NCI-H2081 (cell line): ENCODE results near the gene ARHGAP19.
A peak's percentile ranks its signal among the peaks of the same experiment; 100 is the strongest.

Source experiments
- DNase-seq, 2 experiments: peaks; one replicate each; lab custom pipeline; 2025; lab: John Stamatoyannopoulos, UW

The ARHGAP19 gene

DNA sequence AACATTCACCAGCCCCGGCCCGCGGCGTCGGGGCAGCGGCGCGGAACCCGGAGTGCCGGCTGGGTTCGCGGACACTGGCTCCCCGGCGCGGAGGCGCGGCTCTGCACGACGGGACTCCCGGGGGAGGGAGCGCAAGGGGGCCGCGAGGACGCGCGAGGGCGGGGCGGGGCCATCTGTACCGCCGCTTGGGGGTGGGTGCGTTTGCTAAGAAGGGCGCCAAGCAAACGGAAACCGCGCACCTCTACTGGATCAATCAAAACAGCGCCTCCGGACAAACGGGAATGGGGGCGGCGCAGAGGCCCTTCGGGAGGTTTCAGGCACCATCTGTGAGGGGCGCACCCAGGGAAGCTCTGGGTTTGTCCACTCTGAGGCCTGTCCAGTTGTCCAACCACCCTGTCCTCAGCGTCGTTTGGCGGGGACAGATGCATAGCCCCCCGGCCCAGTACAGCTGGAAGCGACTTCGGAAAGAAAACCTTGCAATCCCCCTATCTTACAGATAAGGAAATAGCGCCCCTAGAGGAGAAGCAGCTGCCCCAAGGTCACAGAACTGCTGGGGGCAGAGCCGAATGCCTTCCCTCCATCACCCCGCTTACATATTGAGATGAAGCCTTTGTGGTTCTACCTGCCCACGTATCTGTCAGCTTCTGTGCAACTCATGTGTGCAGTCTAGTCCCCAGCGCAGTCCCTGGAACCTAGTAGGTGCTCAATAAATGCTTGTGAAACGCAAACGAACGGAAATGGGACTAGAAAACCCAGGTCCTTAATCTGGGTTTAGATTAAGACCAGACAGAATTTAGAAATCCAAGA, 96.0 kb downstream of the ARHGAP19 start:
- peak; percentile 44 to 57 for DNase-seq

DNA sequence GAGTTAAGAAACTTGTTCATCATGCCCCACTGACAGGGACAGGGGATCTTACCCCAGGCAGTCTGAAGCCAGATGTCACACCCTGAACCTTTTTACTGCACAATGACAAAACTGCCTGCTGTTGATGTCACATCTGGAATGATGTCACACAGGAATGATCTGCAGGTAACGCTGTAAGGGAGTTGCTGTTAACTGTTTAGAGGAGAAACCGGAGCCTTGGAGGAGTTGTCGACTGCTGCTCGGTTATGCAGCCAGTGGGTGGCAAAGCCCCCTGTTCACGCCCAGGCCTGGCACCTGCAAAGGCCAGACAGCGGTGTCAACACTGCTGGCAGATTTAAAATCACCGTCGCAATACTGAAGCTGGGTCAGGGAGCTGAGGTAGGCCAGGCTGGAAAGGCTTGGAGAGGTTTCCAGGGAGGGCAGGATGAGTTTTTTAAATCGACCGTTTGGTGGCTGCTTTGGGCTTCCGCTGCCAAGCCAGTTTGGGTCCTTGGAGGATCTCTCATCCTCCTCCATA, 96.7 kb downstream of the ARHGAP19 start:
- no peak for DNase-seq

DNA sequence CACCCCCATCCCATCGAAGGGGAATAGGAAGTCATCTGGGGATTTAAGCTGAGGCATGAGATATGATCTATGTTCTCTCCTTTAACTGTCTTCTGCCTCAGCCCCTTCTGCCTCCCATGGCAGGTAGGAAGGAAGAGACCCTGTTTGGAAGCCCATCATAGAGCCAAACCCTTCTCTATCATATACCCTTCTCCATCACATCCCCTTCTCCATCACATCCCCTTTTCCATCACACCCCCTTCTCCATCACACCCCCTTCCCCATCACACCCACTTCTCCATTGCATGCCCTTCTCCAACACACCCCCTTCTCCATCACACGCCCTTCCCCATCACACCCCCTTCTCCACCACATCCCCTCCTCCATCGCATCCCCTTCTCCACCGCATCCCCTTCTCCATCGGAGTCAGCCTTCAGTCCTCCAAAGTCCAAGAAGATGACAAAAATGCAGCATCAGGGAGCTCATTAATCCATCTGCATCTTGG, 99.4 kb downstream of the ARHGAP19 start:
- no peak for DNase-seq

GRCh38 chr10:97190450-97190849, 102.0 kb downstream of the ARHGAP19 start:
- DNase-seq, result no peak

GRCh38 chr10:97188261-97188711, 104.2 kb downstream of the ARHGAP19 start:
- peak; percentile 73 to 82 for DNase-seq

DNA sequence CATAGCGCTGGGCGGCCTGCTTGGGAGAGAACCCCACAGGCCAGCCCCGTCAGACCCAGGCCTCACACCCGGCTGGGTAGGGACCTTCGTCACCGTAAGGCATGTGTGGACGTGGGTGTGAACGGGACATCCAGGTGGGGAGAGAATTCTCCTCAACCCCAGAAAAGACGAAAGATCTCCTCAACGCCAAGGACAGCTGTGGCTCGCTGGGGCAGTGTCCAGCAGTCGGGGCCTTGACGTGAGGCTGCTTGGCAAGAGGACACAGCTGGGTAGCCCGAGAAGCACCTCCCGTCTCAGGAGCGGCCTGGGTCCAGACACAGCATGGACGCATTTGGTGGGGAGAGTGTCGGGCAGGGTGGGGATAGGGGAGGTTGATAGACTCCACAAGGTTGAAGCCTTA, 105.5 kb downstream of the ARHGAP19 start:
- no peak for DNase-seq

GRCh38 chr10:97185326-97186058, 106.9 kb downstream of the ARHGAP19 start, which contains the start of gene SLIT1:
SLIT1 (minus strand) TSS chr10:97185959; CDS start chr10:97185674, 285 bp downstream.
- peak in 1 of 2 experiments; percentile 11 for DNase-seq

- no peak for DNase-seq
These were observed 107.5 kb downstream of the ARHGAP19 start for GRCh38 chr10:97184971-97185325.

DNA sequence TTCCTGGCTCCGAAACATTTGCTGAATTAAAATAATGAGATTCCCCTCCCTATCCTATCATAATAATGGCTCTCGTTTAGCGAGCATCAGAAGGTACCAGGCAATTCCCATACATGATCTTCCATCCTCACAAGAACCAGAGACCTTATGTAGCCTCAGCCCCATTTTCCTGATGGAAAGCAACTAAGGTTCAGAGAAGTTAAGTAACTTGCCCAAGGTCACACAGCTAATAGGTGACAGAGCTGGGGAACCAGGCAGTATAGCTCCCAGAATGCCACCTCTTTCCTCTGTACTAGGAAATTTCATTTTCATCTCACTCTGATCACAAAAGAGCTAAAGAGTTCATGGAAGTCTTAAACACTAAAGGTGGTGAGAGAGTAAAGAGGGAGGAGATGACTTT, 109.1 kb downstream of the ARHGAP19 start:
- no peak for DNase-seq

GRCh38 chr10:97182288-97182990, 110.0 kb downstream of the ARHGAP19 start:
- DNase-seq, result no peak

DNA sequence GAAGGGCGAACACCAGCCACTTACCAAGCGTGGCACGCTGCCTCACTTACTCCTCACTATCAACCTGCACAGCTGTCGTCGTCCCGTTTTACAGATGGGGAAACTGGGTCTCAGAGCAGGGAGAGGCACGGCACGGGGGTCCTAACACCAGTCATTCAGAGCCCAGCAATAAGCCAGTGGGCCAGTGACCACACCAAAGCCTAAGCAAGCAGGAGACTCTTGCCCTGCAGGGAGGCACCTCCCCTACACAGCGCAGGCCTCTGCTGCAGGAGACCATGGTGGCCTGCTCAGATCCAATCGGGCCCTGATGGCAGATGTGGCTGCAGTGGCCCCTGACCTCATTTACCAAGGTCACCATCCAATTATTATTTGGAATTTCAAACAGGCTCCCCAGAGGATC, 111.5 kb downstream of the ARHGAP19 start:
- no peak for DNase-seq

DNA sequence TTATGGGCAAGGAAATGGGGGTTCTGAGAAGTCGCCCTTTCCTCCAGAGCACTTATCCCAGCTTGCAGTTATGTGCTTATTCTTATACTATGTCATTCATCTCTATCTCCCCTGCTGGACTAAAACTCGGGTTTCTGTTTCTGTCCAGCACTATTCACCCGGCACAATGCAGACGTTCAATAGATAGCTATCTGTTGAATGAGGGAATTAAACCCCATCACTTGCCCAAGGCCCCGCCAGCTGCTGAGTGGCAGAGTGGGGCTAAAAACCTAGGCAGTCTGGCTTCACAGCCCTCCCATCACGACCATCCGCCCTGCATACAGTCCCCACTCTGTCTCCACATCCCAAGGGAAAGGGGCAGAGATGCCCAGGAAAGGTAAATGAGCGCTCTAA, 112.1 kb downstream of the ARHGAP19 start:
- no peak for DNase-seq

GRCh38 chr10:97179731-97180362, 112.6 kb downstream of the ARHGAP19 start:
- peak; percentile 84 to 93 for DNase-seq

- DNase-seq, result no peak
These were observed 113.1 kb downstream of the ARHGAP19 start for GRCh38 chr10:97179311-97179710.

GRCh38 chr10:97178074-97178473, 114.4 kb downstream of the ARHGAP19 start:
- no peak for DNase-seq

- DNase-seq, result no peak
These were observed 116.2 kb downstream of the ARHGAP19 start for GRCh38 chr10:97176226-97176625.

- no peak for DNase-seq
These were observed 116.9 kb downstream of the ARHGAP19 start for GRCh38 chr10:97175586-97175985.

DNA sequence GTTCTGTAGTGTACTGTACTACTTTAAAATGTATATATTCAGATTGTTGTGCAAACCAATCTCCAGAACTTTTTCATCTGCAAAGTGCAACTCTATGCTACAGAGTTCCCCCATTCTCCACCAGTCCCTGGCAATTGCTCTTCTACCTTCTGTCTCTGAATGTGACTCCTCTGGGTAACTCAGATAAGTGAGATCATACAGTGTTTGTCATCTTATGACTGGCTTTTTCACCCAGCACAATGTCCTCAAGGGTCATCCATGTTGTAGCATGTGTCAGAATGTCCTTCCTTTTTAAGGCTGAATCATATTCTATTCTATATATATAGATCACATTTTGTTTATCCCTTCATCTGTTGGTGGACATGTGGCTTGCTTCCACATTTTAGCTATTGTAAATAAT, 117.5 kb downstream of the ARHGAP19 start:
- no peak for DNase-seq

DNA sequence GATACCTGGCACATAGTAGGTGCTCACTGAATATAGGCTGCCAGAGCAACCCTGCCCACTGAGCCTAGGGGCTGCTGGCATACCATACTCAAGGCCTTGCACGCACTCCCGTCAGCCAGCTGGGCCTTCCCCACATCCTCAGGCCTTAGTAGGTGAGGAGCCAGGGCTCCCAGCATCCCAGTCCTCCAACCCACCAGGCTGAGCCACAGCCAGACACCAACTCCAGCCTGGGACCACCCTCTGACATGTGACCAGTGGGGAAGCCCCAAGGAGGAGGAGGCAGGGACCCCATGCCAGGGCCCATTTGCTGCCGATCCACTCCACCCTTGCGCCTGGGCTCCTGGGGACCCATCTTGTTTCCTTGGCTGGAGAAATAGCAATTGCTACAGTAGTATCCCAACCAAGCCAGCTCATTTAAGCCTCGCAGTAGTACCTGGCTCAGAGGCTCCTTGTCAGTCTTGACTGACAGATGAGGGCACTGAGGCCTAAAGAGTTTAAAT, 118.1 kb downstream of the ARHGAP19 start:
- no peak for DNase-seq

DNA sequence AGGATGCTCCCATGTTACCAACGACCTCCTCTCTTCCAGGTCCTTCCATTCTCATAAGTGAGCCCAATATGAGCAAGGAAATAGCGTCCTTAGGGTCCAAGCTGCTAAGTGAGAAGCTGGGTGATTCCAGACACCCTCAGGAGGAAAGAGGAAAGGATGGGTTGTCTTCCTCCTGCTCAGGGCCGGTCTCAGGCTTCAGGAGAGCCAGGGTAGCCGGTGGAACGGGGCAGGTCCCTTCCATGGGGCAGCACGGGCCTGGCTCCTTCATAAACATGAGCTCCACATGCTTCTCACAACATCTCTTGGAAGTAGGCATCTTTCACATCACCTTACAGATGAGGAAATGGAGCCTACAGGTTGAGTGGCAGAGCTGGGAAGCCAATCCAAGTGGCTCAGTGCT, 119.4 kb downstream of the ARHGAP19 start:
- DNase-seq, result no peak
